GM21717 (cell line): ENCODE measurements around the gene LYPD4.
A peak's percentile ranks its signal among the peaks of the same experiment; 100 is the strongest.
"Not testable (repeated sequence)": the region's sequence is repeated elsewhere in the genome, so short reads cannot be mapped to it uniquely, and the experiment has no call there.

Experiments used
- ATAC-seq: cut with Tn5 transposase; IDR thresholded peaks from one replicate; pipeline ENCODE4 v1.9.1; 2021; ENCODE audit warnings: mild to moderate bottlenecking, moderate library complexity; ENCODE audit not compliant: unreplicated experiment

Gene LYPD4

DNA sequence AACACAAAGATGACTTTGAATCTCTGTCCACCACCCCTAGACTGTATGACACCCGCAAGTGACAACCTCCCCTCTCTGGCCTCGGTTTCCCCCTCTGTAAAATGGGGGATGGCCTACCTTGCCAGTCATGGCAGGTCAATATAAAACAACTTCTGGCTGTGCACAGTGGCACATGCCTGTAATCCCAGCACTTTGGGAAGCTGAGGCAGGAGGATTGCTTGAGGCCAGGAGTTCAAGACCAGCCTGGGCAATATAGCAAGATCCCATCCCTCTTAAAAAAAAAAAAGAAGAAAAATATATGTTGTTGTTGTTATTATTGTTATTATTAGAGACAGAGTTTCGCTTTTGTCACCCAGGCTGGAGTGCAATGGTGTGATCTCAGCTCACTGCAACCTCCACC lies 31.5 kb upstream of the LYPD4 start:
- not testable (repeated sequence) for ATAC-seq

DNA sequence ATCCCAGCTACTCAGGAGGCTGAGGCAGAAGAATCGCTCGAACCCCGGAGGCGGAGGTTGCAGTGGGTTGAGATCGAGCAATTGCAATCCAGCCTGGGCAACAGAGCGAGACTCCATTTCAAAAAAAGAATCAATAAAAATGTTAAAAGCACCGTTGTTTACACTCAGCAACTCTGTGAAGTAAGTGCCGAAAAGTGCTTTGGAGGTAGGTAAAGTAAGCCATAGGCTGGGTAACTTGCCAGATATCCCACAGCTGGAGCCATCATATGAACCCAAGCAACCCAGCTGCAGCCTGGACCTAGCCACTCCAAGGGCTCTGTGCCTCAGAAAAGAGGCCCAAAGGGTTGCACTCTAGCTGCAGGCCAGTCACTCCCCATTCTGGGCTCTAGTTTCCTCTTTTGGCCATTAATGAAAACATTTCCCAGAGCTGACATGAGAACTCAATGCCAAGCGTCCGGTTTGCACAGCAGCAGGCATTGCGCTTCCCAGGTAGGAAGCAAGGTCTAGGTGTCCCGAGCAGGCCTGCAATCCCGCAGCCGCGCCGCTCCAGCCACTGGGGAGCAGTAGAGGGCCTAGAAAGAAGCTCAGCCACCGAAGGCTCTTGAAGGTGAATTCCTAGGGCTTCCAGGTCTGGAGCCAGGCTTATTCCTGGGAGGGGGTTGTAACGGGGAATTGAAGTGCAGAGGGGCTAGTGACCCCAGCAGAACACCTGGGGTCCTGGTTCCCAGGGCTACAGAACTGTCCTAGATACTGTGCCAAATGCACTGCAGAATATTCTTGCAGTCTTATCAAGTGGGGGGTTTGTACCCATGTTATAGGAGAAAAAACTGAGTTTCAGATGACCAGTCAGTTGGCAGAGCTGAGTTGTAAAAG lies 28.5 kb upstream of the LYPD4 start:
- no peak for ATAC-seq

DNA sequence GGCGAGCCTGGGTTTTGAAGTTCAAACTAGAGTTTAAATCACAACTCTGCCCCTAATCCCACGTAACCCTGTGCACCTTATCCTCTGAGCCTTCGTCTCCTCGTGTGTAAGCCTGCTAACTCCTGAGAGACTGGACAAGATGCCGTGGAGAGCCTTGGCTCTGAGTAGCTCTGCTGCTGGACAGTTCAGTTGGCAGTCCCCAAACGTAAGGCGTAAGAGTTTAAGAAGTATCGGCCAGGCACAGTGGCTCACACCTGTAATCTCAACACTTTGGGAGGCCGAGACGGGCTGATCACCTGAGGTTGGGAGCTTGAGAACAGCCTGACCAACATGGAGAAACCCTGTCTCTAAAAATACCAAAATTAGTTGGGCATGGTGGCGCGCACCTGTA lies 27.9 kb upstream of the LYPD4 start:
- no peak for ATAC-seq

DNA sequence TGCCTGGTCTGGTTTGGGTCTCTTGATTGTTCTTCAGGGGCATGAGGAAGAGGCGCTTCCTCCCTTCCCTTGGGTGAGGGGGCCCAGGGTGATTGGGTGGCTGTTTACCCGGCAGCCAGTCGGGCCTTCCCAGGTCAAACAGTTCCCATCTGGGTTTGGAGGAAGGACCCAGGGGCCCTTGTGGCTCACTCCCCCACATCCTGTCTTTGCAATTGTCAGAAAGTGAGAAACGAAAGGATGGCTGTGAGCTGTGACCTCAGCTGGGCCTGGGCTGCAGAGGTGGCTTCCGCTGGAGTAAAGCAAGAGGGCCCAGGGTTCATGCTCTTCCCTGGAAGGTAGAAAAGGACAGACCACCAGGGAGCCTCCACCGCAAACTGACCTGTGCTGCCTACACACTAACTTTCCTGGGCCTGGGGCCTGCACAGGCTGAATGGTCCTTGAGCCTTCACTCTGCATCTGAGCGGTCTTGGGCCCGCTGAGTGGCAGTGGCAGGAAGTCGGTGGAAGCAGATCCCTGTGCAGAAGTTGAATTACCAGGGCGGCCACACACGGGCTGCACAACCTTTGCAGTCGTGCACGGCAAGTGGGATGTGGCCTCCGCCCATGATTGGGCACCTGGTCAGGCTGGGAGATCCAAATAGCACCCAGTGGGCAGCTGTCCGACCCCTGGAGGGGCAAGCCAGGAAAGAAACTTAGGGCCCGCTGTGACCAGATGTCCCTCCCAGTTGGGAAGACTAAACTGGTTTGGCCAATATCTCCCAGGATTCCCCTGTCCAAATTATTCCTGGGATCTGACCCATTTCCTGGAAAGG lies 27.3 kb upstream of the LYPD4 start:
- ATAC-seq = peak; percentile 39

DNA sequence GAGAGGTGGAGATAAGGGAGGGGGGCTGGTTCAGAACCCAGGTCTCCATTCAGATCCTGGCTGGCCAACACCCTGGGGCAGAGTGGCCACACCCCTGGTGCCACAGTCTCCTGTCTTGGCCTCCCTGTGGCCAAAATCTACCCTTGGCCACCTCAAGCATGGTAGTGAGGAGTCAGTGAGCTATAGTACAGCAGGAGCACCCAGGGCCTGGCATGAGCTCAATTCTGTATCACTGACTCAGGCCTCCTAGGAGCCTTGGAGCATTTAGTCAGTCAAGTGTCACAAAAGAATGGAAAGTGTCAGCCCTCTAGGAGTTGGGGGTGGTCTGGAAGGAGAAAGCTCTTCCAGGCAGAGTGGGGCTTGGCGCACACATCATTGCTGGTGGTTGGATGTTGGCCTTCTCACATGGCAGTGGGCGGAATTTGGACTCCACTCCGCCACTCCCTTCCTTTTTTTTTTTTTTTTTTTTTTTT lies 26.0 kb upstream of the LYPD4 start:
- no peak for ATAC-seq

DNA sequence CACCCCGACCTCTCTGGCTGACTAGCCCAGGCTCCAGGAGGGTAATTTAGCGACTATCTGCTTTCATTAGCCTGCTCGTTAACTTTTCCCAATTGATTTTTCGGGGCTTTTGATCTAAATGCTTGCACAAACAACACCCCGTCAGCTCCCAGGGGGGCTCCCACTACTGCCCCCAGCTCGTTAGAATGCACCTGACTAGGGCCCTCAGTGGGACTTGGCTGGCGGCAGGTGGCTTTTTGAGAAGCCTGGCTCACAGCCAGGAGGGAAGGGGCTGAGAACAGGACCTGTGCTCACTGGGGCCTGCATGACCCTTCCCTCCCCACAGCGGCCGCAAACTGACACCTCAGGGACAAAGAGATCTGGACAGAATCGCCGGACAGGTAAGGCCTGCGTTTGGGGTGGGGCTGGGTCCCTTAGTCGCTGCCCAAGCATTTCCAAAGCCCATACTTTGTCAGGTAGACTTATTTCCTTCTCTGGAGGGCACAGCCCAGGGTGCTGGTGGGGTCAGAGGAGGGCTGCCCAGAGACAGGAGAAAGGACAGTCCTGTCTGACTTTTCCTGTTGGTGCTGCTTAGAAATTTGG lies 25.0 kb upstream of the LYPD4 start:
- no peak for ATAC-seq

DNA sequence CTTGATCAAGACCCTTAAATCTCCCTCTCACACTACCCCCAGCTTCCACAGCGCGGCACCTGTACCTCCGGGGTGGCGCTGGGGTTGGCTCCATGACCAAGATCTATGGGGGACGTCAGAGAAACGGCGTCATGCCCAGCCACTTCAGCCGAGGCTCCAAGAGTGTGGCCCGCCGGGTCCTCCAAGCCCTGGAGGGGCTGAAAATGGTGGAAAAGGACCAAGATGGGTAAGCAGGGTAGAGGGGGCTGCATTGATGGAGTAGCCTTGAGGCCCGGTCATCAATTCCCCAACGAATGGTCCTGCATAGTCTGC lies 24.5 kb upstream of the LYPD4 start:
- no peak for ATAC-seq

DNA sequence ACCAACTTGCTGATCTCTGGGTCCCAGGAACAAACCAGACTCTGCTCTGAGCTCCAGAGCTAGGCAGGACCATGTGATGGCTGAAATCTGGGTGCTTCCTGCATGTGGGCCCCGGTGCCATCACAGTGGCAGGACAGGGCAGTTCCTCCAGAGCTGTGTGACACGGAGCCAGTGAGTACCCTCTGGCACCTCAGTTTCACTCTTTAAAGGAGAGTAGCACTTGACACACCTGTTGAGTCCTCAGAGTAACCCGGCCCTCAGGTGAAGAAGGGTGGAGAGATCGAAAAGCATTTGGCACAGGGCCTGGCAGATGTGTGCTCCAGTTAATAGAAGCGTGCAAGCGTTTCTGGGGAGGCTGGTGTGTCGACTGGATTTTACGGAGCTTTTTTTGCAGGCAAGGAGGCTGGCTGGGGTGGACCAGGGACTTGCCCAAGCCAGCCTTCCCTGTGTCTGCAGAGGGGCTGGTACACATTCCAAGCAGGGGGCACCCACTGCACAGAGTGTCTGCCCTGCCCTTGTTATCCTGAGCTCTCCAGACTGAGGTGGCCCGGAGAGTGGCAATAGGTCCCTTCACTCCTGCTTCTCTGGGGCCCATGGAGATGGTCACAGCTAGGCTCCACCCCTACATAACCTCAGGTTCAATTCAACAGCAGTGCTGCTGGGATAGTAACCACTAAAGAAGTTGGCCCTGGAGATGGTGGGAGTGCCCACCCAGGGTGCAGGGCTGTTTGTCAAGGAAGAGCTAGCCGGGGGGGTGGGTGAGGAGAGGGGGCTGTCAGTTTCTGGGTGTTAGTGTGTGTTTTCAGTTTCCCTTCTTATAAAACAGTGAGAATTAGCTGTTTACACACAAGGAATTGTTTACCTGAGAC lies 23.9 kb upstream of the LYPD4 start:
- ATAC-seq = no peak

DNA sequence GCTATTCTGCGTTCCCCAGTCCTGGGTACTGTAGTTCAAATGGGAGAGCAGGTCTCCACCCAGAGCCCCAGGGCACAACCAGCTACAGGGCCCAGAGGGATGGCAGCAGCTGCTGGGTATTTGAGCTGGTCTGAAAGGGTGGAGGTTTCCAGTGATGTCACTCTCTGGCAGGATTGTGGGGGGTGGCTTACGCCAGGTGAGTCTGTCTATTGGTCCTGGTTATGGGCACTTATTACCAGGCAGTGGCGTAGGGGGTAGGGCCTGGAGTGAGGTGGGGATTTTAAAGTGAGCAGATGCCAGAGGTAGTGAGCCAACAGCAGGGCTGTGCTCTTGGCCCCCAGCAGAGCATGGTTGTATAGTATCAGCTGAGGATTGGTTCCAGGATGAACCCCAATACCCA lies 21.8 kb upstream of the LYPD4 start:
- no peak for ATAC-seq

DNA sequence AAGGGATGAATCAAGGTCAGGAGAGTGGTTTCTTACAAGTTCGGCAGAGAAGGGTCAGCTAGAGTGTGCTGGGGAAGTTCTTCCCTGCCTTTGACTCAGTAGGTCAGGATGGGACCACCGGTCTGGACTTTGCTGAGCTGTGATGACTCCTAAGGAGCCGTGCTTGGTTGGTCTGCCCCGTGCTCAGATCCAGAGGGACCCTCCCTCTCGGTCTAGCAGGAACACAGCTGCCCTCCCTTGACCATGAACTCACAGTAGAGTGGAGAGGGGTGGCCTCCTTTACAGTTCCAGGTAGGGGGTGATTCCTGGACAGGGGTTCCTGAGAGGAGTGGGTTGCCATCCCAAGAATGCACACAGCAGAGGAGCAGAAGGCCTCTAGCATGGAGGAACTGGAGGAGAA lies 19.9 kb upstream of the LYPD4 start:
- ATAC-seq = no peak

DNA sequence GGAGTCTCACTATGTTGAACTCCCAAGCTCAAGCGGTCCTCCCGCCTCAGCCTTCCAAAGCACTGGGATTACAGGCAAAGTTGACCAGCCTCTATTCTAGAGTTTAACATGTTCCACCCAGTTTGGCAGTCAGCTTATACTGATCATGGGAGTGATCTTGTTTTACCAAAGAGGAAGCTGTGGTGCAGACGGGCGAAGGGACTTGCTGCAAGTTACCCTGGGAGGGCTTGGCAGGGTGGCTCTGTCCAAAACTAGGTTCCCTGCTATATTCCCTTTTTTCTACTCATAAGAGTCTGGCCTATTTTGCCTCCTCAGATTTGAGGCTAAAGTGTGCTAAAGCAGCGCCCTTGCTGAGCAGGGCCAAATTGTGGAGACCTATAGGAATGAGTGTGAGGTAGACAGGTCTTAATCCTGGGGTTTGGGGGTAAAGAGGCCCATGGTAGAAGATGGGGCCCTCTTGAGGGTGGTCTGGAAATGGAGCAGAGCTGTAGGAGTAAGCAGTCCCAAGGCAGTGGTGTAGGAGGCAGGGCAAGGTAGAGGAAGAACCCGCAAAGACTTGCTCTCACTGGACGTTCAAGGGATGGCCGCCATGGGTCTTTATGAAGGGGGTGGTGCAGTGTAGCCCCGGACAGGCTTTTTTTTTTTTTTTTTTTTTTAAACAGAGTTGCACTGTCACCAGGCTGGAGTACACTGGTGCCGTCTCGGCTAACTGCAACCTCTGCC lies 18.9 kb upstream of the LYPD4 start:
- ATAC-seq = no peak

DNA sequence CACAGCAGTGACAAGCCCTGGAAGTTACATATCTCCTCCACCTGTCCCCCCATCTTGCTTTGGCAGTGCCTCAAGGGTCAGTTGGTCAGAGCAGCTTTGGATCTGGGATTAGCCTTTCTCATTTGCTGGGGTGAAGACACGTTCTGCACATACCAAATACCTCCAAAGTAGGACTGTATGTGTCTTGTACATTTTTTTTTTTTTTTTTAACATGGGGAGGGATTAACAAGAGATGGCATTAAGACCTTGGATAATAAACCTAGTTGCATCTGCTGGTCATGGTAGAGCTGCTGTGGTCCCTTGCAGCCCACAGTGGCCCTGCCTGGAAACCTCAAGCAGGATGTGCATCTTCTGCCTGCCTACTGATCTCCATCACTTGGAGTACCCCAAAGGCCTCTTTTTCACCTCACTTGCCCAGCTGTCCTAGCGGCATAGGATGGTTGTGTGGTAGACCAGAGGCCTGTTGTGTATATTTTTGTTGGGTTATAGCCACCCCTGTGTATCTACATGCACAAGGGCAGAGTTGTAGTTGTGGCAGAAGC lies 18.0 kb upstream of the LYPD4 start:
- no peak for ATAC-seq

DNA sequence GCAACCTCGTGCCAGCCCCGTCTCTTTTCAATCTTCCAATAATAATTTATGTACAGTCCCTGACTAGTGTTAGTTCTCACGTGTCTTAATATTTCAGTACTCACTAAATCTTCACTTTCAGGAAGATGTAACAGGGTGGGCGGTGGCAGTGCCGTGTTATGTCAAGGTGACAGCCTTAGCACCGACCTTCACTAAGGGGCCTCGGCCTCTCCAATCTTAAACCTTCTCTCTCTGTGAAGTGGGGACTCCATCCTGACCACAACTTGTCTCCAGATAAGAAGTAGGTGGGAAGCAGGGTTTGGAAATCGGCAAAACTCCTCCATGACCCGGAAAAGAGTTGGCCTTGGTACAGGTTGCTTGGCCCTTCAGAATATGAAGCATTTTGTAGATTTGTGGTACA lies 17.4 kb upstream of the LYPD4 start:
- ATAC-seq = no peak

DNA sequence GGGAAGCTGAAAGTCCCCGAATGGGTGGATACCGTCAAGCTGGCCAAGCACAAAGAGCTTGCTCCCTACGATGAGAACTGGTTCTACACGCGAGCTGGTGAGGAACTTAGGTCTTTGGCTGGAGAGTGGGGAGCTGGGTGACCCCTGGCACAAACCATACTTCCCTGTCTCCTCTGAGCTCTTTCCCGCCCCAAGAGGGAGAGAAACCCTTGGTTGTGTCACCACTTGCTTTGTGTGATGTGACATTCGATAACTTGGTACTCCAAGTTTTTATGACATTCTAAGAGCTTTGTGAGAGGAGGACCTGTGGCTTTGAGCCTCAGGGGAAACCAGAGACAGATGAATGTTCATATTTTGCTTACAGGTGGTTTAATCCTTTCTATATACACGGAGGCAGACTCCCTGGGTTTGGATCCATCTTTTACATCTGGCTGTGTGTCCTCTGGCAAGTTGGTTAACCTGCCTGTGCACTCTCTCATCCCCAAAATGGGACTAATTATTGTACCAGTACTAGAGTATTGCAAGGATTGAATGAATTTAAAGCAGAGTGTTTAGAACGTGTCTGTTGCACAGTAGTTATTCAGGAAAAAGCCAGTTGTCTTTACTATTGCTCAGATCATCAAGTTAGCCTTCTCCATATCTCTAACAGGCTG lies 16.8 kb upstream of the LYPD4 start:
- no peak for ATAC-seq

DNA sequence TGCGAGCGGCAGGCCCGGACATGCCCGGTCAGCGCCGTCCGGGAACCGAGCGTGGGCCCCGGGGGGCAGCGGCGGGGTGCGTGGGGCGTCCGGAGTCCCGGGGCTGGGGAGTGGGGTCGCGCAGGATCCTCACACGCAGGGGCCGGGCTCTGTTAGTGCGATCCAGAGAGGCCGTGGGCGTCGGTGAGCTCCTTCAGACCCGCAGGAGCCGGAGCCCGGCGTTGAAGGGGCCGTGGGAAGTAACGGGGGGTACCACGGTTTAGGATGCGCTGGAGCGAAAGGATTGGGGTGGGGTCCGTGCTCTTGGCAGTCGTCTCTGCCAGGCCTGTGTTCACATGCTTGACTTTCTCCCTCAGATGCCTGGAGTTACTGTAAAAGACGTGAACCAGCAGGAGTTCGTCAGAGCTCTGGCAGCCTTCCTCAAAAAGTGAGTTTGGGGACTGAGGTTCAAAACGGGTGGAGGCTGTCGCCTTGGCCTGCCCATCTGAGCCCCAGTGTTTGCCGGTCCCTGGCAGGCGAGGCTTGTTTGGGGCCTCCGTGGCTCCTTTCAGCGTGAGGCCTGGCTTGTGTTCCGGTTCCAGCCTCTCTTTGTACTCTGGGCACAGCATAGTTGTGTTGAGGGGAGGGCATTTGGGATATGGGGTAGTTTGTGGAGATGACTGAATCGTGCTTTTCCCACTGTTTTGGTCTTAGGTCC lies 16.1 kb upstream of the LYPD4 start:
- ATAC-seq = no peak

DNA sequence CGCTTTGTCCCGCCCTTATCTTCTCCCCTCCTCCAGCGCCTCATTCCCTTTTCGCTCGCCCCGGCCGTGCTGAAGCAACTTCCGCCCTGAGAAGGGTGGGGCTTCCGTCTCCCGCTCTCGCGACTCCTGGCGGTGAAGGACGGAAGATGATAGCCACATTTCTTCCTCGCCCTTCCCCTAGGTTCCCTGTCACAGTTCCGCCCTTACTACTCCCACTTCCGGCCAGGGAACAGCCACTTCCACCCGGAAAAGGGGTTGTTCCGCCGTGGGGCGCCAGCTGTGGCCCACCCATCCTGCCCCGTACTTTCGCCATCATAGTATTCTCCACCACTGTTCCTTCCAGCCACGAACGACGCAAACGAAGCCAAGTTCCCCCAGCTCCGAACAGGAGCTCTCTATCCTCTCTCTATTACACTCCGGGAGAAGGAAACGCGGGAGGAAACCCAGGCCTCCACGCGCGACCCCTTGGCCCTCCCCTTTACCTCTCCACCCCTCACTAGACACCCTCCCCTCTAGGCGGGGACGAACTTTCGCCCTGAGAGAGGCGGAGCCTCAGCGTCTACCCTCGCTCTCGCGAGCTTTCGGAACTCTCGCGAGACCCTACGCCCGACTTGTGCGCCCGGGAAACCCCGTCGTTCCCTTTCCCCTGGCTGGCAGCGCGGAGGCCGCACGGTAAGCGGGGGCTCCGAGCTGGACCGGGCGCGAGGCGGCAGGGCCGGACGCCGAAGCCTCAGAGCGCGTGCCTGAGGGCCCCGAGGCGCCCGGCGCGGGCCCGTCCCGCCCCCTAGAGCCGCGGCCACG lies 15.3 kb upstream of the LYPD4 start, which contains the start of gene RPS19:
Gene RPS19, plus strand, starts transcription at position 638 of the 801 bp plus-strand sequence. CDS start 520 bp downstream, outside the sequence.
- peak; percentile 65 for ATAC-seq

DNA sequence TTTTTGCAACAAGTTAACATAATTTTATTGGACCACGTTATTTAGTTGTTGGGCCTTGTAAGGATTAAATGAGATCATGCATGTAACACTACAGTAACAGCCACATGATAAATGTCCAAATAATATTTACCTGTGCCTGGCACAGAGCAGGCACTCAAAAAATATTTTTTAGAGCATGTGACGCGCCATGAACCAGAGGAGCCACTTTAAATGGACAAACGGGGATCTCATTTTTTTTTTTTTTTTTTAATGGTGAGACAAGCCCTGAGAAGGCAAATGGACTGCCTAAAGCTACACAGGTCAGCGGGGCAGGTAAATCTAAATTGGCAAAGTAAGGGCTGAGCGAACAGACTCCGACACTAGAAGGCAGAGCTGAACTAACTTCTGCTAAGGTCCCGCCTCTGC lies 14.7 kb upstream of the LYPD4 start:
- no peak for ATAC-seq

DNA sequence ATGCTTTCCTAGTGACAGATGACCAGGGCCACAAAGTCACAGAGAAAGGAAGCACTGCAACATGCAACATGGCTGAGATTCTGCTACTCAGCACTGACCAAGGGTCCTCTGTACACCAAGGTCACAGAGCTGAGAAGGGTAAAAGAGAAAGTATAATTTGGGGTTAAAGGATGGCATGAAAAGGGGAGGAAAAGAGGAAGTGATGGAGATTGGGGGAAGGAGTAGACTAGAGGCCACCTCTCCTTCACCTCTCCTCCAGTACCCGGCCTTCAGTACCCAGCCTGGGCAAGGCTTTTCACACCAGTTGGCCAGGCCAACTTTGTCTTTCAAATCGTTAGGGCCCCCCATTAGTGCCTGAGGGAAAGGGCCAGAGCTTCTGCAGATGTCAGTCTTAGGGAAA lies 9.3 kb upstream of the LYPD4 start:
- ATAC-seq = no peak
